Activated naive CD8-positive, alpha-beta T cell treated with anti-CD3 and anti-CD28 coated beads, Interleukin-2, amount 10 ng/mL, durations not matched to agents 7 days and 5 days (primary cell): ENCODE data around the gene PCDH19. TPM values are rescaled to one million over a fixed set of nuclear protein-coding genes. Genes with fewer than 3 reads are reported as not detected.

Experiments used
- ATAC-seq: fragments of 150-1000 bp; cut with Tn5 transposase; one replicate; pipeline ENCODE4 v1.10.0; 2021; ENCODE audit warnings: low read depth, moderate library complexity
- POLR2A ChIA-PET: fragments of 350-600 bp; sonication (Branson Sonifier 250); formaldehyde crosslinking; loops from one replicate; lab custom pipeline; 2021; ENCODE audit warnings: antibody characterized with exemption; lab: Charles Lee
- DNase-seq: peaks from one replicate; pipeline ENCODE4 v3.0.0; 2021
- H3K27ac Mint-ChIP-seq: one replicate; pipeline ENCODE4 v1.8.0; 2022; ENCODE audit warnings: mild to moderate bottlenecking, mixed read lengths
- H3K27me3 Mint-ChIP-seq: one replicate; pipeline ENCODE4 v1.8.0; 2022; ENCODE audit warnings: mild to moderate bottlenecking, moderate library complexity, mixed read lengths
- H3K36me3 Mint-ChIP-seq: one replicate; pipeline ENCODE4 v1.8.0; 2021; ENCODE audit warnings: mild to moderate bottlenecking, mixed read lengths
- H3K4me1 Mint-ChIP-seq: one replicate; pipeline ENCODE4 v1.8.0; 2021; ENCODE audit warnings: mixed read lengths
- H3K4me3 Mint-ChIP-seq: one replicate; pipeline ENCODE4 v1.8.0; 2022; ENCODE audit warnings: mild to moderate bottlenecking, moderate library complexity, mixed read lengths
- H3K9me3 Mint-ChIP-seq: one replicate; pipeline ENCODE4 v1.8.0; 2021; ENCODE audit warnings: mixed read lengths
- total RNA-seq, 2 experiments: library from RNA; stranded (reverse); gene quantifications; one replicate each; pipeline ENCODE4 v1.2.3, GENCODE V29; 2021

The PCDH19 gene
- total RNA-seq, 2 experiments from 2014 or later: not detected

DNA sequence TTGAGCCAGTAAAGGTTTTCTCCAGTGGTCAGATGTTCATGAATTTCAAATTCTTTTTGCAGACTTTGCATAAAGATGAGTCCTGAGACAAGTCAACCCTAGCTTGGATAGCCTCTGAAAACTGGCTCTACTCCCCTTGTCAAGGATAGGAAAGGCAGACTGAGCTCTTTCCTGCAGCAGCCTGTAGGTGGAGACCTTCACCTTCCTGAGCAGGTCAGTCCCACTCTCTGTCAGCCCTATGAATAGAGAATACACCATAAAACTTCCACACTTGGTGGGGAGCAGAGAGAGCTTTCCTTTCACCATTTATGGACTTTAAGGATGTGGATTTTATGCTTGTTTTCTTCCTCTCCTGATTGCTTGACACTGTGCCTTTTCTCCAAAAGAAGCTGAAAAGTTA lies 41.9 kb downstream of the PCDH19 start:
- H3K27me3 Mint-ChIP-seq: no peaks in the 10 kb centered on the region
- POLR2A ChIA-PET: no interaction called here
- H3K4me3 Mint-ChIP-seq: no peak overlapping the region
- H3K9me3 Mint-ChIP-seq: no peaks in the 10 kb centered on the region
- H3K36me3 Mint-ChIP-seq: no peaks in the 10 kb centered on the region
- no peaks in the 10 kb centered on the region for H3K4me1 Mint-ChIP-seq
- DNase-seq (no peak), ATAC-seq (no peak)
- no peak overlapping the region for H3K27ac Mint-ChIP-seq

DNA sequence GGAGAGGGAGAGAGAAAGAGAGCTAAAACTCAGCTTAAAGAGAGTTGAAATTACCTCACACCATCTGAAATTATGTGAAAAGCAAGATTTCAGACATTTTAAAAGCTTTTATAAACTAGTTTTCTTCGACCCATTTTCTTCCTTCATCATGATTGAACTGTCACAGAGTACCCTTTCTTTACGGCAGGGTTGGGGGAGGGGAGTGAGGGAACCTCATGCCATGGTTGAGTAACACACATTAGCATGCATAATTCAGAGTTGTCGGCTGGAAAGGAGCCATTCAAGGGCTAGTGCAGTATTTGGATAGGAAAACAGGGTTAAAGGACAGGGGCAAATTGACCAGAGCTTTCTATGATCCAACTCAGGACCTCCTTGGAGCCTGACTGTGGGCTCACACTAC lies 46.2 kb downstream of the PCDH19 start:
- POLR2A ChIA-PET: no interaction called here
- H3K27ac Mint-ChIP-seq: no peak overlapping the region
- no peaks in the 10 kb centered on the region for H3K27me3 Mint-ChIP-seq
- H3K9me3 Mint-ChIP-seq: no peaks in the 10 kb centered on the region
- H3K4me3 Mint-ChIP-seq: no peak overlapping the region
- no peaks in the 10 kb centered on the region for H3K36me3 Mint-ChIP-seq
- ATAC-seq: no peak
- DNase-seq: no peak
- no peaks in the 10 kb centered on the region for H3K4me1 Mint-ChIP-seq

DNA sequence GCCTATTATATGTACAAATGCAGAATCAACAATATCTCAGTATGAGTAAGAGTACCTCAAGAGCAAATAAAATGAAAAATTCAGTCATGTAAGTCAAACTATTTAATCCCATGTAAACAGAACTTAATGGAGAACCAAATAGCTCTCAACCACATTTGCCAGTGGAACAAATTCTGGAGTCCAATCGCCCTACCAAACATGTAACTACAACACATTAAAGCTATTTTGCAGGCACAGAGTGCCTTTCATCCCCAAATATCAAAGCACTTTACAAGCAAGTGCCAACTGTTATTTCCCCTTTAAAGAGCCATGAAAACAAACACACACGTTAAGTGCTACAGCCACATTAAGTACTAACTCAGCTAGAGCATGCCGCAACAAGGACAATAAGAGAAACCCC lies 51.3 kb downstream of the PCDH19 start:
- no peak for DNase-seq
- POLR2A ChIA-PET: no interaction called here
- no peaks in the 10 kb centered on the region for H3K36me3 Mint-ChIP-seq
- H3K27ac Mint-ChIP-seq: no peak overlapping the region
- no peaks in the 10 kb centered on the region for H3K27me3 Mint-ChIP-seq
- ATAC-seq: no peak
- H3K9me3 Mint-ChIP-seq: no peaks in the 10 kb centered on the region
- H3K4me1 Mint-ChIP-seq: no peaks in the 10 kb centered on the region
- H3K4me3 Mint-ChIP-seq: no peak overlapping the region

DNA sequence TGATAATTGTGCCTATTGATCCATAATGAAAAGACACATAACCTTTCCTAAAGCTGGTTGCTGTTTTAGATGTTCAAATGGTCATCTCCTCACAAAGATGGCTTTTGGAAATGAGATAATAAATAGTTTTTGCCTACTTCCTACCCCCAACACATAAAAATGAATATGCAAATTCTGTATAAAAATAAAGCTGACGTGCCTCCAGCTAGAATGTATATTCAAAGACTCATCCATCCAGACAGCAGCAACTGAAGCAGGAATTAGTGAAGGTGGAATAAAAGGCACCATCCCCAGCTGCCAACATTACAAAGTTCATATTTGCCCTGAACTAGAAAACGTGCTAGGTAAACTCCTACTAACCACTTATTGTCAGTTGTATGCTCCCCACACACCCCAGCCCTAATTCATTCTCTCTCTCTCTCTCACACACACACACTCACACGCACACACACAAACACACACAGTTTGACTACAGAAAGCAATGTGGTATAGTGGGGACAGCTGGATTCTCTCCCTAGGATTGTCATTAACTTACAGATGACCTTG lies 53.6 kb downstream of the PCDH19 start:
- H3K27ac Mint-ChIP-seq: no peak overlapping the region
- no peaks in the 10 kb centered on the region for H3K36me3 Mint-ChIP-seq

DNA sequence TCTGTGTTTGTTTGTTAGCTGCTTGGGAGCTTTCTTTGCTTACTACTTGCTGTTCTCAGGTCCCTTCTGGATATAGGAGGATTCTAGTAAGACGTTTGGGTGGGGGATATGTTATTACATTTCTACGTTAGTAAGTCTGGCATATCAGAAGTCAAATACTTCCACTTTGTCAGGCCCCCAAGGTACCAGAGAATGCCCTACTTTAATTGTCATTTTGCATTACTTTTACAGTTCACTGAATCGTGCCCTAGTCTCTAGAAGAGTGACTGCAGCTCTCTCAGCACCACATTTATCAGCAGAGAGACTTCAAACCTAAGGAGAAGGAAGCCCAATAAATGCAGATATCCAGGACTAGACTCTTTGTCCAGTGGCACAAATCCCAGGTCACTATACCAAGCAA lies 54.4 kb downstream of the PCDH19 start:
- no peaks in the 10 kb centered on the region for H3K36me3 Mint-ChIP-seq
- POLR2A ChIA-PET: no interaction called here
- ATAC-seq (no peak), DNase-seq (no peak)
- H3K27ac Mint-ChIP-seq: no peak overlapping the region
- H3K4me3 Mint-ChIP-seq: no peak overlapping the region
- H3K4me1 Mint-ChIP-seq: no peaks in the 10 kb centered on the region
- no peaks in the 10 kb centered on the region for H3K9me3 Mint-ChIP-seq
- H3K27me3 Mint-ChIP-seq: no peaks in the 10 kb centered on the region

More for the DNA sequence above, 53.6 kb downstream of the PCDH19 start:
- no peak overlapping the region for H3K4me3 Mint-ChIP-seq
- no peaks in the 10 kb centered on the region for H3K4me1 Mint-ChIP-seq
- no peak for DNase-seq
- H3K27me3 Mint-ChIP-seq: no peaks in the 10 kb centered on the region
- POLR2A ChIA-PET: no interaction called here
- ATAC-seq: no peak
- no peaks in the 10 kb centered on the region for H3K9me3 Mint-ChIP-seq

DNA sequence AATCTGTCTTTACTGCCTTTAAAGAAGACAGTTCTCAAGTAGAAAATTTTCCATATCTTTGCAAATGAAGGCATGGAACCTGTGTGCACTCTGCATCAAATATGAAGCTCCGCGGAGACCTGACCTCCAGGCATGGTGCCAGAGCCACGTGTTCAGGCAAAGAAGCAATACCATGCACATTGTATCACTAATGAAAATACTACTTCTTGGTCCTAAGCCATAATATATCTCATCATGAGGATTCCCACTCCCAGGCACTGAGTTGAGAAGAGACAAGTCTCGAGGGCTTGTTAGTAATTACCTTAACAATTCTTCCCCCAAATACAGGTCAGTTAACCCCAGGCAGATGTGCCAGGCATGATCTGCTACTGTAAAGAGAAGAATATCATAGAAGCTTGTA lies 56.7 kb downstream of the PCDH19 start:
- Mint-ChIP-seq H3K4me3 (no peak overlapping the region), H3K4me1 (no peaks in the 10 kb centered on the region), H3K9me3 (no peaks in the 10 kb centered on the region), H3K36me3 (no peaks in the 10 kb centered on the region), H3K27me3 (no peaks in the 10 kb centered on the region), H3K27ac (no peak overlapping the region)
- POLR2A ChIA-PET: no interaction called here
- DNase-seq: no peak
- no peak for ATAC-seq

DNA sequence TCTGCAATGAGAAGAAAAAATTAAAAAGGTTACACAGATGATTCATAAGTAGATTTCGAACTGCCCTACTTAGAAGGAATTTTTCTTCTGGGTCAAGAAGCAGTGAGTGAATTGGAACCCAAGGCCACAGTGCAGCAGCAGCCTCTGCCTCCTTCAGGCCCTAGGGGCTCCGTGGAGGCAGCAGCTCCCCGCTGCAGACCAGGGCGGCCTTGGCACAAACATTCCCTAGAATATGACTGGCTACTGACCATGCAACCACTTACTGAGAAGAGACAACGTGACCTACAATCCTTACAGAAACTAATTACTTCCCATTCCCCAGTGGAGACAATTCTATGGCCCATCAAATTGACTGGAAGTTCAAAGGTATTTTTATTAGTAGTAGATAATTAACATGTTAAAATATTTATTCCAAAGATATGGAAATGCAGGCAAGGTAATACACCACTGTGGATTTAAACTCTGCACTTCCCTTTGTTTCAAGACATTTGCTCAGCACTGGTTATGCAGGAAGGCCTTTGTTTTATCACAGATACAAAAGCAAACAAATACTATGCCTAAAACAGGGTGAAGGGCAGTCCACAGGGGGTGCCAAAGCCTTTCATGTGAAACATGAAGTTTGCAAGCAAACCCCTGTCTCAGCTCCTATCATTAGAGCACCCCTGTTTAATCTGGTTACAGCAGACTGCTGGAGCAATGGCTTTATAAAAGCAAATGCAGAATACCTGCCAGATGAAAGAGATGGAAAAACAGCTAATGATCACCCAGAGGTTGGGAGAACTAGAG lies 59.2 kb downstream of the PCDH19 start:
- H3K27me3 Mint-ChIP-seq: no peaks in the 10 kb centered on the region
- no peaks in the 10 kb centered on the region for H3K9me3 Mint-ChIP-seq
- H3K36me3 Mint-ChIP-seq: no peaks in the 10 kb centered on the region
- POLR2A ChIA-PET: no interaction called here
- H3K4me3 Mint-ChIP-seq: no peak overlapping the region
- ATAC-seq (no peak), DNase-seq (no peak)
- H3K27ac Mint-ChIP-seq: no peak overlapping the region
- H3K4me1 Mint-ChIP-seq: no peaks in the 10 kb centered on the region

DNA sequence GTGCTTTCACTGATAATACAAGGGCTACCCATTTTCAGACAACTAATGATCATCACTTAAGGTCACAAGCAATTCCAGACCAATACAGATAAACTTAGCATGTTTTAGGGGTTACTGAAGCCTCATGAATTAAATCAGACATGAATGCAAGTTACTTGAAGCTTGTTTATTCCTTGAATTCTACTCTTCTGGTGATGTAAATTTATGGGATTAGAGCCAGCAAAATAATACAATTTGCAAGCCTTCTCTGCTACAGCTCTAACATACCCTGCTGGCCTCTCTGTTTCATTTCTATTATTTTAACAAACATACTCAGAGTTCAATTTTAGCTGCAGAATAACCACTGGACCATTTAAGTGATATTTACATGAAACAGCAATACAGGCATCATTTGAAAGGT lies 60.7 kb downstream of the PCDH19 start:
- POLR2A ChIA-PET: no interaction called here
- H3K9me3 Mint-ChIP-seq: no peaks in the 10 kb centered on the region
- no peak overlapping the region for H3K4me3 Mint-ChIP-seq
- no peak for DNase-seq
- no peaks in the 10 kb centered on the region for H3K36me3 Mint-ChIP-seq
- no peak for ATAC-seq
- H3K27me3 Mint-ChIP-seq: no peaks in the 10 kb centered on the region
- H3K4me1 Mint-ChIP-seq: no peaks in the 10 kb centered on the region
- H3K27ac Mint-ChIP-seq: no peak overlapping the region

DNA sequence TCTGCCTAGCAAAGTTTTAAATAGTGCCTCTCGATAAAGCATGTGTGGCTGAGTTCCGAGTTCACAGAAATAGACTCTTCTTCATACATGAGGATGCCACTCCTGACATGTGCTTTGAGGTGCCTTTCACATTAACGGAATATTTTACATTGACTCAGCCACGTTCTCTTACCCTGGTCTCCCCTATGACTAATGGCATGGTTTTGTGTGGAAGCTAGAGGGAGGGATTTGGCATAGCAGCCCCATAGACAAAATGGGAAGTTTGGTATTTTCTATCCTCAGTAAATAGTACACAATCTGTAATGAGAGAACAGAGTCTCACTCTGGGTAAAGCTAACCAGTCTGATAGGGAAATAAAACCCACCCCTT lies 68.9 kb downstream of the PCDH19 start:
- Mint-ChIP-seq H3K4me1 (no peaks in the 10 kb centered on the region), H3K27me3 (no peaks in the 10 kb centered on the region), H3K9me3 (no peaks in the 10 kb centered on the region), H3K27ac (no peak overlapping the region), H3K36me3 (no peaks in the 10 kb centered on the region), H3K4me3 (no peak overlapping the region)
- POLR2A ChIA-PET: no interaction called here
- no peak for ATAC-seq
- DNase-seq: no peak

DNA sequence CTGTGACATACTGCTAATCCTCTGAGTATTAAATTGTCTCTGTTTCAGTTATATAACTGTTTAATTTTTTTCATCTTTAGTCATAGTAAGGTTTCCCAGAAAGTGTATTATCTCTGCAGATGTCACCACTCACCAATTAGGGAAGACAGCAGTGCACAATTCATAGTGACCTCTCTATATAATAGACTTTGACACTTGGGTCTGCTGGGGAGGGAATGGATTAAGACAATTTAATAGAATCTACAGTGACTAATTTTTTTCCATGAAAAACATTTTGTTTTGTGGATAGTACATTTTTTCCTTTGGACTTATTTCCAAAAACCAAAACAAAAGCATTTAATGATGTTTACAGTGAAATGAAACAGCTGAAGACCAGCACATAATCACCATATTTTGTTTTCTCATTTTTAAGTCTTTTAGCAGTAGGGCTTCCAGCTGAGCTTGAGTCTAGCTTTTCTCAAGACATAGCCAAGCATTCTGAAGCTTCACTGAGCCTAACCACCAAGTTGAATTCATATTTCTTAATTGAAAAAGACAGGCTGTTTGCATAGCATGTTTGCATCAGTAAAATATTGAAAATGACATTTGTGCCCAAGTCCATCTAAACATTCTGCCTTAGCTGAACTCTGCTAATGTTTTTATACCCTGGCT lies 69.5 kb downstream of the PCDH19 start:
- Mint-ChIP-seq H3K36me3 (no peaks in the 10 kb centered on the region), H3K4me3 (no peak overlapping the region), H3K27ac (no peak overlapping the region), H3K27me3 (no peaks in the 10 kb centered on the region), H3K4me1 (no peaks in the 10 kb centered on the region), H3K9me3 (no peaks in the 10 kb centered on the region)
- DNase-seq (no peak), ATAC-seq (no peak)
- POLR2A ChIA-PET: no interaction called here

DNA sequence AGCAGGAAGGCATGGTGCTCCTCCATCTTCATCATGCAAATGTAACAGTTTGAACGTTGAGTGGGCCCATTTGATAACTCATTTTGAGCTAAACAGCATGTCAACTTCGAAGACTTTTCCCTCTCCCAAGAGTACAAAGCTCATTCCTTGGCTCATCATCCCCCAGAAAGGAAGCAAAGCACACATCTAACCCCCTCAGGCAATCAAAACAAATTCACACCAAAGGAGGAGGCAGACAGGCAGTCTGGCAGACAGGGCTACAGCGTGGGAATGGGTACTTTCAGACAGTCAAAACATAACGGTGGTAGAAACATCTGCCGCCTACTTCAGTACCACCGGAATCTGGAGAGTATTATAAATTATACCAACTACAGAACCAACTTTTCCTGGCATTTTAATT lies 81.7 kb downstream of the PCDH19 start:
- ATAC-seq (no peak), DNase-seq (no peak)
- POLR2A ChIA-PET: no interaction called here
- Mint-ChIP-seq H3K36me3 (no peaks in the 10 kb centered on the region), H3K9me3 (no peaks in the 10 kb centered on the region), H3K4me3 (no peak overlapping the region), H3K27ac (no peak overlapping the region), H3K4me1 (no peaks in the 10 kb centered on the region), H3K27me3 (no peaks in the 10 kb centered on the region)

DNA sequence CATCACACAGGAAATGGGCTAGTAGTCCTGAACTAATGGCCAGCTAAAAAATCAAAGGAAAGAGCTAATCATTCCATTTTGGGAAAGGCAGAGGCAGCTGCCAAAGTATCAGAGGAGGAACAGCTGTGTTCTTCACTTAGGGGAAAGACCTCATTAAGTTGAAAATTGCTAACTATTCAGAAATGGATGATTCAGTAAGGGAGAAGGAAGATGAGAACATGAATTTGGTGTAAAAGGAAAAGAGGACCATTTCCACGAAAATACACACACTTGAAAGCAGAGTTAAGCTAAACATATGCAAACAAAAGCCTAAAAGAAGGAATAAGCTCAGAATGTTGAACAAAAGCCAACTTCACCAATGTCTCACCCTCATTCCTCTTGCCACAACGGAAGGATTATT lies 90.4 kb downstream of the PCDH19 start:
- H3K4me1 Mint-ChIP-seq: no peaks in the 10 kb centered on the region
- no peak overlapping the region for H3K27ac Mint-ChIP-seq
- POLR2A ChIA-PET: no interaction called here
- no peak overlapping the region for H3K4me3 Mint-ChIP-seq
- no peaks in the 10 kb centered on the region for H3K36me3 Mint-ChIP-seq
- DNase-seq (no peak), ATAC-seq (no peak)
- H3K9me3 Mint-ChIP-seq: no peaks in the 10 kb centered on the region
- no peaks in the 10 kb centered on the region for H3K27me3 Mint-ChIP-seq

DNA sequence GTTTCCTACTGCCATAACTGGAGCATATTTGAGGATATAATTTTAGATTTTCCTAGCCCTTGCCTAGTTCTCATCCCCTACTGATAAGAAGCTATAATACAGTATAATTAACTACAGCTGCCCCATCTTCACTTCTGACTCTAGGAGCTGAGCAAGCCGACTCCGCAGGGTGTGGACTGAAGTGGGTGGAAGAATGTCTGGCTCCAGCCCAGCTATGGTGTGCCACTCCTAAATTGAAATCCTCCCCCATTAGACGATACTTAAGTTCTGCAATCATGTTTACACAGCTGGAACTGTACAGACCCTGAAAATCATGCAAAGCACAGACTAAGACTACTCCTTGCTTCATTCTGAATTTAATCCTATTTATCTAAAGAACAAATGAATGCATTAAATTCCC lies 93.1 kb downstream of the PCDH19 start:
- no peaks in the 10 kb centered on the region for H3K27me3 Mint-ChIP-seq
- POLR2A ChIA-PET: no interaction called here

DNA sequence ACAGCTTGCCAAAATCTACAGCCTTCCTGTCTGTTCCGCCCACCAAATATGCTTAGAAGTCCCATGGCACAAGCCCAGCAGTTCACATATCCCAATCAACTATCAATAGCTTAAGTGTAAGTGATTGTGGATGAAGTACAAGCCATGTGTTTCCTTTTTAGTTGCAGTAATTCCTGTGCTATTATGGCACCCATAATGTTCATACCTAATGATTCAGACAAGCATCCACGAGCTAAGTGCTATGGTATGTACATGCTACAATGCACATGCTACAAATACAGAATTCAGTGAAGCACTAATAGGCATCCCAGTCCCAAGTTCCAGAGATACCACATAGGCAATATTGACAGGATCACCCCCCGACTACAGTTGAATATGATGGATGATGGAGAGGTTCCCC lies 94.5 kb downstream of the PCDH19 start:
- ATAC-seq (no peak), DNase-seq (no peak)
- Mint-ChIP-seq H3K27me3 (no peaks in the 10 kb centered on the region), H3K27ac (no peak overlapping the region), H3K36me3 (no peaks in the 10 kb centered on the region), H3K4me1 (no peaks in the 10 kb centered on the region), H3K9me3 (no peaks in the 10 kb centered on the region), H3K4me3 (no peak overlapping the region)
- POLR2A ChIA-PET: no interaction called here

More for the DNA sequence above, 93.1 kb downstream of the PCDH19 start:
- Mint-ChIP-seq H3K4me3 (no peak overlapping the region), H3K27ac (no peak overlapping the region), H3K4me1 (no peaks in the 10 kb centered on the region), H3K9me3 (no peaks in the 10 kb centered on the region), H3K36me3 (no peaks in the 10 kb centered on the region)
- DNase-seq (no peak), ATAC-seq (no peak)
